ENCODE results near the gene PFDN2.

PFDN2 gene

DNA sequence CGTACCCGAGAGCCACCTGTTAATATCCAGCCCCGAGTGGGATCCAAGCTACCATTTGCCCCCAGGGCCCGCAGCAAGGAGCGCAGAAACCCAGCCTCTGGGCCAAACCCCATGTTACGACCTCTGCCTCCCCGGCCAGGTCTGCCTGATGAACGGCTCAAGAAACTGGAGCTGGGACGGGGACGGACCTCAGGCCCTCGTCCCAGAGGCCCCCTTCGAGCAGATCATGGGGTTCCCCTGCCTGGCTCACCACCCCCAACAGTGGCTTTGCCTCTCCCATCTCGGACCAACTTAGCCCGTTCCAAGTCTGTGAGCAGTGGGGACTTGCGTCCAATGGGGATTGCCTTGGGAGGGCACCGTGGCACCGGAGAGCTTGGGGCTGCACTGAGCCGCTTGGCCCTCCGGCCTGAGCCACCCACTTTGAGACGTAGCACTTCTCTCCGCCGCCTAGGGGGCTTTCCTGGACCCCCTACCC is 42.9 kb upstream of the PFDN2 start:
- Histone ChIP-seq H3K27me3 (ENCODE audit: control insufficient read depth in 1 of 2, insufficient read depth in 2 of 2, low read length in 2 of 2) (no peaks in the 10 kb centered on the region), H3K36me3 (ENCODE audit: control insufficient read depth in 1 of 2, insufficient read depth in 2 of 2, low read length in 2 of 2) (peaks cover 16 to 57% of the 10 kb centered on the region in 2 donors), H3K4me1 (ENCODE audit: control insufficient read depth in 1 of 2, insufficient read depth in 2 of 2, low read length in 2 of 2) (peaks cover 24 to 42% of the 10 kb centered on the region in 2 donors), H3K4me3 (ENCODE audit: low read depth in 1 of 2, low read length in 2 of 2) (no peak overlapping the region), H3K9me3 (ENCODE audit: control insufficient read depth in 1 of 2, low read length in 2 of 2) (no peaks in the 10 kb centered on the region), H3K27ac (ENCODE audit: low read depth, low read length) (no peak overlapping the region), H3K9ac (ENCODE audit: low read depth in 1 of 2, low read length in 2 of 2) (peak overlapping the region; percentile 89 to 91)

DNA sequence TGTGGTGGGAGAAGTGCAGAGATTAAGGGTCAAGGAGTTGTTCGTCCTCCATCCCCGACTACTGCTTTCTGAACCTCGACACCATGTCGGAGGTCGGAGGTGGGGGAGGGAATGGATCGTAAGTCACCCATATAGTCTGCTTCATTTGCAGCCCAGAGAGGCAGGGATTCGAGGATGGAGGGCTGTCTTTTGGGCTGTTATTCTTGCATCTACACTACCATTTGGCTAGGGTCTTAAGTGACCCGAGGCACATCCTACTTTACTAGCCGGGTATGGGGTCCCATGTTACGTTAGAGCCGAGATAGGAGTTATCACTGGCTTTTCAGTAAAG is 42.0 kb upstream of the PFDN2 start:
- Histone ChIP-seq H3K36me3 (ENCODE audit: control insufficient read depth in 1 of 2, insufficient read depth in 2 of 2, low read length in 2 of 2) (peaks cover 16 to 54% of the 10 kb centered on the region in 2 donors), H3K27me3 (ENCODE audit: control insufficient read depth in 1 of 2, insufficient read depth in 2 of 2, low read length in 2 of 2) (no peaks in the 10 kb centered on the region), H3K4me3 (ENCODE audit: low read depth in 1 of 2, low read length in 2 of 2) (peak overlapping the region; percentile 96 to 98), H3K9ac (ENCODE audit: low read depth in 1 of 2, low read length in 2 of 2) (peak overlapping the region; percentile 89 to 91), H3K9me3 (ENCODE audit: control insufficient read depth in 1 of 2, low read length in 2 of 2) (no peaks in the 10 kb centered on the region), H3K4me1 (ENCODE audit: control insufficient read depth in 1 of 2, insufficient read depth in 2 of 2, low read length in 2 of 2) (peaks cover 25 to 38% of the 10 kb centered on the region in 2 donors), H3K27ac (ENCODE audit: low read depth, low read length) (peak overlapping the region; percentile 58)

DNA sequence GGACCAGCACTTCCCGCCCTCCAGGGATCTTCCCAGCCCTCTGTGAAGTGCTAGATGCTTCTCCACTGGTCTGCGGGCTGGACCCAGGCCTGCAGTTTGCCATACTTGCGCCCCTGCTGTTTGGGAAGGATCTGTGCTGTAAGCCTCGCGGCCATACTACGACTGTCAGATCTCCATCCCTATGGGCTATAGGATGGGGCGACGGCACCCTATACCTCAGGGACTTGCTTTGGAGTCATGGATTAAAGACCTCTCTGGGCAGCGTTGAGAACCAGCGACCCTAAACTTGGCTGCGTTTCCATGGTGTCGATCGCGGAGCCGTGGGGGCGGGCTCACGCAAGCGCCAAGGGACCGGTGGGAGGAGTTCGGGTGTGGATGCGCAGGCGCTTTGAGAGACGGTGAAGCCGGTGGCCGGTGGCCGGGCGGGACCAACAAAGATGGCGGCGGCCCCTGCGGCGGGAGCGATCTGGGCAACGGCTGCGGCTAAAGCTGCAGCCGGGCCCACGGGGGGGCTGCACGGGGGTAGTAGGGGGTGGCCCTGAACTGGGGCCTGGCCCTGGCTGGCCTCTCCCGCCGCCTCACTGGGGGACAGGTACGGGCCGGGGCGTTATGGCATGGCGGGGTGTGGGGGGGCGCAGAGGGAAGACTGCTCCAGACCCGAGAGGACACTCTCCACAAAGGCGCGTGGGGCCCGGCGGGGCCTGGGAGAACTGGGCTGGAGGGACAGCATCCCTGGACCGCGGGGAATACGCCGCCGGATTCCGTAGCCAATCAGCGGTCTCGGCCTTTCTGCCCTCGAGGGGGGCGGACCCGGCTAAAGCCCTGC is 41.5 kb upstream of the PFDN2 start, which contains the start of gene USP21:
Gene USP21 (plus strand): TSS at position 414 of the 826 bp plus-strand sequence. CDS start 1,141 bp downstream, outside the sequence.
- Histone ChIP-seq H3K9ac (ENCODE audit: low read depth in 1 of 2, low read length in 2 of 2) (peak within 1 kb of the TSS; percentile 89 to 91), H3K36me3 (ENCODE audit: control insufficient read depth in 1 of 2, insufficient read depth in 2 of 2, low read length in 2 of 2) (peaks cover 14 to 49% of the 10 kb centered on the region in 2 donors), H3K27ac (ENCODE audit: low read depth, low read length) (peak within 1 kb of the TSS; percentile 58), H3K4me3 (ENCODE audit: low read depth in 1 of 2, low read length in 2 of 2) (peak within 1 kb of the TSS; percentile 96 to 98), H3K9me3 (ENCODE audit: control insufficient read depth in 1 of 2, low read length in 2 of 2) (no peaks in the 10 kb centered on the region), H3K4me1 (ENCODE audit: control insufficient read depth in 1 of 2, insufficient read depth in 2 of 2, low read length in 2 of 2) (peaks cover 29 to 41% of the 10 kb centered on the region in 2 donors), H3K27me3 (ENCODE audit: control insufficient read depth in 1 of 2, insufficient read depth in 2 of 2, low read length in 2 of 2) (no peaks in the 10 kb centered on the region)

DNA sequence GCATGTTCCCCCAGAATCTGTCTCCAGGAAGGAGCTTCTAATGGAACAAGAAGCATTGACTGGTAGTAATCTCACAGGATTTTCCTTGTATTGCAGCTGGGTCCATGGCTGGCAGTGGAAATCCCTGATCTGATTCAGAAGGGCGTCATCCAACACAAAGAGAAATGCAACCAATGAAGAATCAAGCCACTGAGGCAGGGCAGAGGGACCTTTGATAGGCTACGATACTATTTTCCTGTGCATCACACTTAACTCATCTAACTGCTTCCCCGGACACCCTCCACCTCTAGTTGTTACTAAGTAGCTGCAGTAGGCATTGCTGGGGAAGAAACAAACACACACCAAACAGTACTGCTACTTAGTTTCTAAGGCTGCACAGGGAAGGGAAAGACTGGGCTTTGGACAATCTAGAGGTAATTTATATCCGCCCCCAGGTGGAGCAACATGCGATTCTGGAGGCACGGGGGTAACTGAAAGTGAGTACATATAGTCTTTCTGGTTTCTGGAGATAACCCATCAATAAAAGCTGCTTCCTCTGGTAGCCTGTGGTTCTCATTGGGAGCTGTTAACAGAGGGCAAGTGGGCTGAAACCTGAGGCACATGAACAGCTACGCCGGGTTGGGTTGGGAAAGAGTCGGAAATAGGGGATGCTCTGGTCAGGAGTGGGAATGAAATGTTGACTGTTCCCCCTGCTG is 40.6 kb upstream of the PFDN2 start:
- Histone ChIP-seq H3K4me3 (ENCODE audit: low read depth in 1 of 2, low read length in 2 of 2) (peak overlapping the region; percentile 96 to 98), H3K36me3 (ENCODE audit: control insufficient read depth in 1 of 2, insufficient read depth in 2 of 2, low read length in 2 of 2) (peaks cover 13 to 41% of the 10 kb centered on the region in 2 donors), H3K27me3 (ENCODE audit: control insufficient read depth in 1 of 2, insufficient read depth in 2 of 2, low read length in 2 of 2) (no peaks in the 10 kb centered on the region), H3K4me1 (ENCODE audit: control insufficient read depth in 1 of 2, insufficient read depth in 2 of 2, low read length in 2 of 2) (peaks cover 29 to 41% of the 10 kb centered on the region in 2 donors), H3K27ac (ENCODE audit: low read depth, low read length) (peak overlapping the region; percentile 40), H3K9me3 (ENCODE audit: control insufficient read depth in 1 of 2, low read length in 2 of 2) (no peaks in the 10 kb centered on the region), H3K9ac (ENCODE audit: low read depth in 1 of 2, low read length in 2 of 2) (peak overlapping the region; percentile 89 to 91)

DNA sequence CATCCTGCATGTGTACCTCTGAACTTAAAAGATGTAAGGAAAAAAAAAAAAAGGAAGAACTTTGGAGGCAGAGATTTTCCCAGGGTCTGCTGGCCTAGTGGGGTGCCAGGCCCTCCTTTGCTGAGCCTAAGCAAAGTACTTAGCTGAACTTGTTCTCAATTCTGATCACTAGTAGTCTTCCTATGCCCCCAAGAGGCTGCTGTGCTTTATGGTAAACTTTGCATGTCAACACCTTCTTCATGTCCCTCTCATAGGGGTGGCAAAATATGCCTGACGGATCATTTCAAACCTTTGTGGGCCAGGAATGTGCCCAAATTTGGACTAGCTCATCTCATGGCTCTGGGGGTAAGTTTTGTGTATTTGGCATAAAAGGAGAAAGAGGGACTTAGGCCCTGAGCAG is 40.0 kb upstream of the PFDN2 start:
- Histone ChIP-seq H3K9ac (ENCODE audit: low read depth in 1 of 2, low read length in 2 of 2) (no peak overlapping the region), H3K9me3 (ENCODE audit: control insufficient read depth in 1 of 2, low read length in 2 of 2) (no peaks in the 10 kb centered on the region), H3K4me3 (ENCODE audit: low read depth in 1 of 2, low read length in 2 of 2) (no peak overlapping the region), H3K36me3 (ENCODE audit: control insufficient read depth in 1 of 2, insufficient read depth in 2 of 2, low read length in 2 of 2) (peaks cover 11 to 35% of the 10 kb centered on the region in 2 donors), H3K27me3 (ENCODE audit: control insufficient read depth in 1 of 2, insufficient read depth in 2 of 2, low read length in 2 of 2) (no peaks in the 10 kb centered on the region), H3K27ac (ENCODE audit: low read depth, low read length) (no peak overlapping the region), H3K4me1 (ENCODE audit: control insufficient read depth in 1 of 2, insufficient read depth in 2 of 2, low read length in 2 of 2) (peaks cover 29 to 41% of the 10 kb centered on the region in 2 donors)

DNA sequence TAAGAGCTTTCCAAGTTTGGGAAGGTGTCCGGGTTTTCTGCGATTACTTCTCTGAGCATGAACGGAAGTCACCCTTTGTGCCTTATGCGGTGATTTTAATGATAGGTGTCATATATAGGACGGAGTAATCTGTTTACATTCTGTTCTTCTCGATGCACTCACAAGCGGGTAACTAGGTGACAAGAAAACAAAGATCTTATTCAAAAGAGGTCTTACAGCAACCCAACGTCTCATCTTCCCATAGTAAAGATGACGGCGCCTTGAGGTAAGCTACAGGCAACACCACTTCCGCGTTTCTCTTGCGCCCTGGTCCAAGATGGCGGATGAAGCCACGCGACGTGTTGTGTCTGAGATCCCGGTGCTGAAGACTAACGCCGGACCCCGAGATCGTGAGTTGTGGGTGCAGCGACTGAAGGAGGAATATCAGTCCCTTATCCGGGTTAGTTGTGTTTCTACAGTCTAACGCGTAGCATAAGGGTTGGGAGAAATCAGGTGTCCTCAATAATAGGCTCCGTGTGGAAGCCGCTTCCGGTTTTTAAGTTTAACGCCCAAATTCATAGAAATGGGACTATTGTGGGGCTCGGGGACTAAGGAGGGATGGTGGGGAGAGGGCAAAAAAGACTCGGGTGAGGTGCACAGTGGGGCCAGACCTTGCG is 36.0 kb upstream of the PFDN2 start, which contains the start of gene UFC1:
Gene UFC1 (plus strand): TSS at position 297 of the 656 bp plus-strand sequence. CDS start 20 bp downstream, at position 317.
- peaks cover 11 to 18% of the 10 kb centered on the region in 2 donors for H3K36me3 ChIP-seq (ENCODE audit: control insufficient read depth in 1 of 2, insufficient read depth in 2 of 2, low read length in 2 of 2)
- peak within 1 kb of the TSS; percentile 84 to 98 for H3K4me3 ChIP-seq (ENCODE audit: low read depth in 1 of 2, low read length in 2 of 2)
- H3K27ac ChIP-seq (ENCODE audit: low read depth, low read length) = peak within 1 kb of the TSS; percentile 96
- peak within 1 kb of the TSS; percentile 79 to 92 for H3K9ac ChIP-seq (ENCODE audit: low read depth in 1 of 2, low read length in 2 of 2)
- peaks cover 12 to 14% of the 10 kb centered on the region in 2 donors for H3K4me1 ChIP-seq (ENCODE audit: control insufficient read depth in 1 of 2, insufficient read depth in 2 of 2, low read length in 2 of 2)
- no peaks in the 10 kb centered on the region for H3K9me3 ChIP-seq (ENCODE audit: control insufficient read depth in 1 of 2, low read length in 2 of 2)
- no peaks in the 10 kb centered on the region for H3K27me3 ChIP-seq (ENCODE audit: control insufficient read depth in 1 of 2, insufficient read depth in 2 of 2, low read length in 2 of 2)

DNA sequence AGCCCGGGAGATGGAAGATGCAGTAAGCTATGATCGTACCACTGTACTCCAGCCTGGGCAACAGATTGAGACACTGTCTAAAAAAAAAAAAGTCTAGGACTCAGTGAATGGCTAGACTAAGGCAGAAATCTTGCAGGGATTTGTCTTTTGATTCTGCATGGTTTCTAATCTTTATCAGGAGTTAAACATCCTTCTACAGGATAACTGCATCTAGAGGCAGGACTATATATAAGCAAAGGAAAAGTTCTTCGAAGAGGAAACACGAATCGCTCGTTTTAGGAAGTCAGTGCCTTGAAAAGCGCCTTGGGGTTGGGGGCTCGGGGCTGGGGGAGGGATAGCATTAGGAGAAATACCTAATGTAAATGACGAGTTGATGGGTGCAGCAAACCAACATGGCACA is 35.3 kb upstream of the PFDN2 start:
- Histone ChIP-seq H3K36me3 (ENCODE audit: control insufficient read depth in 1 of 2, insufficient read depth in 2 of 2, low read length in 2 of 2) (peaks cover 8 to 14% of the 10 kb centered on the region in 2 donors), H3K9ac (ENCODE audit: low read depth in 1 of 2, low read length in 2 of 2) (peak overlapping the region in 1 of 2 donors; percentile 92)

DNA sequence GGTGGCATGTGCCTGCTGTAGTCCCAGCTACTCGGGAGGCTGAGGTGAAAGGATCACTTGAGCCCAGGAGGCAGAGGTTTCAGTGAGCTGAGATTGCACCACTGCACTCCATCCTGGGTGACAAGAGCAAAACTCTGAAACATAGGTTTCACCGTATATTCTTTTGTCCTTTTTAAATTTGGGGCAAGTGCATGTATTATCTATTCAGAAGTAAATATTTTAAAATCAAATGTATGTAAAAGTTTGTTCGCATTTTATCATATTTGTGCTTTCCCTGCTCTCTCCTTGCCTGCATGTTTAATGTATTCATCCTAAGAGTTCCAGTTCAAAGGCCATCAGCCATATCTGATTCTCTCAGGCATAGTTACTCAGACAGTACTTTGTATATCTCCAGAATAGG is 28.0 kb upstream of the PFDN2 start:
- Histone ChIP-seq H3K27me3 (ENCODE audit: control insufficient read depth in 1 of 2, insufficient read depth in 2 of 2, low read length in 2 of 2) (no peaks in the 10 kb centered on the region), H3K27ac (ENCODE audit: low read depth, low read length) (no peak overlapping the region), H3K4me1 (ENCODE audit: control insufficient read depth in 1 of 2, insufficient read depth in 2 of 2, low read length in 2 of 2) (no peaks in the 10 kb centered on the region), H3K36me3 (ENCODE audit: control insufficient read depth in 1 of 2, insufficient read depth in 2 of 2, low read length in 2 of 2) (no peaks in the 10 kb centered on the region), H3K9ac (ENCODE audit: low read depth in 1 of 2, low read length in 2 of 2) (no peak overlapping the region), H3K9me3 (ENCODE audit: control insufficient read depth in 1 of 2, low read length in 2 of 2) (no peaks in the 10 kb centered on the region), H3K4me3 (ENCODE audit: low read depth in 1 of 2, low read length in 2 of 2) (no peak overlapping the region)

More for the DNA sequence above, 35.3 kb upstream of the PFDN2 start:
- H3K27ac ChIP-seq (ENCODE audit: low read depth, low read length) = no peak overlapping the region
- peaks cover 9 to 10% of the 10 kb centered on the region in 2 donors for H3K4me1 ChIP-seq (ENCODE audit: control insufficient read depth in 1 of 2, insufficient read depth in 2 of 2, low read length in 2 of 2)
- peak overlapping the region; percentile 84 to 98 for H3K4me3 ChIP-seq (ENCODE audit: low read depth in 1 of 2, low read length in 2 of 2)
- no peaks in the 10 kb centered on the region for H3K27me3 ChIP-seq (ENCODE audit: control insufficient read depth in 1 of 2, insufficient read depth in 2 of 2, low read length in 2 of 2)
- H3K9me3 ChIP-seq (ENCODE audit: control insufficient read depth in 1 of 2, low read length in 2 of 2) = no peaks in the 10 kb centered on the region

DNA sequence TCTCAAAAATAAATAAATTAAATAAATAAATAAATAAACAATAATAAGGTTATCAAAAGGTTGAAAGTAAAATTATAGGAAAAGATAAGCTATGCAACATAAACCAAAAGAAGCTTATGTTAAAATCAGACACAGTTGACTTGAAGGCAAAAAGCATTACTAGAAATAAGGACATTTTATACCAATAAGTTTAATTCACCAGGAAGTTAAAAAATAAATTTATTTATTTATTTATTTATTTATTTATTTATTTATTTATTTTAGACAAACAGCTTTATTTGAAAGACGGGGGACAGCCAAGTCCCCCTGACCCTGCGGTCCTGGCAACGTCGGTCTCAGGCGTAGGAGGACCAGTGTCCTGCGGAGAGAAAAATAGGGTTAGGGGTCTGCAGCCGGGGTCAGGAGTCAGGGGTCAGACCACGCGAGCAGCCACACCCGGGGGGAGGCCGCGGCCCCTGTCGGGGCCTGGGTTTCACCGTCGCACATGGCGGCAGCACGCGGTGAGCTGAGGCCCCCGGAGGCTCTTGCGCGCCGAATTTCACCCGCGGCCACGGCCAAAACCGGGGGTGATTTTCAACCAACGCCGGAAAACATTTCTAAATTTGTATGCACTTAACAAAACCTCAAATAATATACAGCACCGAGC is 23.0 kb upstream of the PFDN2 start:
- H3K27me3 ChIP-seq (ENCODE audit: control insufficient read depth in 1 of 2, insufficient read depth in 2 of 2, low read length in 2 of 2) = no peaks in the 10 kb centered on the region
- no peaks in the 10 kb centered on the region for H3K9me3 ChIP-seq (ENCODE audit: control insufficient read depth in 1 of 2, low read length in 2 of 2)
- H3K4me3 ChIP-seq (ENCODE audit: low read depth in 1 of 2, low read length in 2 of 2) = no peak overlapping the region
- H3K27ac ChIP-seq (ENCODE audit: low read depth, low read length) = no peak overlapping the region
- no peaks in the 10 kb centered on the region for H3K36me3 ChIP-seq (ENCODE audit: control insufficient read depth in 1 of 2, insufficient read depth in 2 of 2, low read length in 2 of 2)
- peaks cover 0 to 6% of the 10 kb centered on the region in 2 donors for H3K4me1 ChIP-seq (ENCODE audit: control insufficient read depth in 1 of 2, insufficient read depth in 2 of 2, low read length in 2 of 2)
- H3K9ac ChIP-seq (ENCODE audit: low read depth in 1 of 2, low read length in 2 of 2) = no peak overlapping the region

Data from duodenal mucosa (tissue), 2 donors.